GM19438 (cell line): Measurements from ENCODE around the gene PID1.

Experiments used
- ATAC-seq: cut with Tn5 transposase; IDR thresholded peaks from one replicate; pipeline ENCODE4 v1.9.1; 2021; ENCODE audit warnings: low read depth; ENCODE audit not compliant: unreplicated experiment

Gene PID1

DNA sequence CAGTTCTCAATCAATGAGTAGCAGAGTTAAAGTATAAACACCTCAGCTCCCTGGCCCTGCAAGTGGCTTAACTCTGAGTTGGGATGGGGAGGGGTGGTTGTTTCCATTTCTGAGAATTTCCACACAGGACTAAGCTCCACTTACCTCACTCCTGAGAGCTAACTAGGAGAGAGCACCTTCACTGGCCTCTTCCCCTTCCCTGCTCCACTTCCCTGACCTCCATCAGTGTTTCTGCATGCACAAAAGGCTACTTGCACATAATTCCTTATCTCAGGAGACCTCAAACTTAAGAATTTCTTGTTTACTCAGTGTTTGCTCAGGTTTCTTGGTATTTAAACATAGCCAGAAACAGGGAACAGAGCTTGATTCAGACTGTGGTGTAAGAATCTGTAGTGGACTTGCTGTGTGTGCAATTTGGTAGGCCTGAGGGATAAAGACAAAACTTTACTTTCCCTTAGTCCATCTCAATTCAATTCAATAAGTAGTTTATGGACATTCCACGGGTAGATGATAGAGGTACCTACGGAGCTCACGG lies 97.2 kb downstream of the PID1 start:
- ATAC-seq = no peak

DNA sequence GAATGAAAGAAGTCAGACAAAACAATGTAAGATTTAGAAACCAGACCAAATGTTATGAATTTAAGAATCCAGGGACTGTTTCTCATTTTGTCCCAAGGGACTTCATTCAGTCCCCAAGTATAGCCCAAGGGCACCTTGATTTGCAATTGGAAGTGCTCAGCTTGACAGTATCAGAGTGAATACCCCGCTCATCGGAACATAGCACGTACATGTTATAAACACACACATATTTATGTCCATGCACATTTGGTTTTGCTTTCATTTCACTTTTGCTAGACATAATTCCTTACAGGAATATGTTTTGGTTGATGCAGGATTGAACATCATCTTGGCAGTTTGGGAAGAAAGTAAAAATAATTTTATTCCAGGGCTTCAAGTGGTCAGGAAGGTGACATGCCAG lies 100.2 kb downstream of the PID1 start:
- no peak for ATAC-seq

DNA sequence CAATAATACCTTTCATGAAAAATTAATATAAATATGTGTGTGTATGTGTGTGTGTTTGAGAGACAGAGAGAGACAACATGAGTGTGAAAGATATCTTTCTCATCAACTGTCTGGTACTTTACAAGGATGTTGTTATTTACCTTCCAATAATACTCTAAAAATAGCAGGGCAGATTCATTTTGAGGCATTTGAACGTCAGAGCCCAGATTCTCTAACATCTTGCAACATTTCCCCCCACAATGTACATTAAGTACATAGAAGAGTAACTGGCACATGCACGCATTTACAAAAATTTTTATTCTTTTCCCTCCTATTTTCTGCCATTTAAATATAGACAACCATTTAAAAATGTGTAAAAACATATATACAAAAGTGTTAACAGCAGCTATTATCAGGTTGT lies 100.9 kb downstream of the PID1 start:
- no peak for ATAC-seq

DNA sequence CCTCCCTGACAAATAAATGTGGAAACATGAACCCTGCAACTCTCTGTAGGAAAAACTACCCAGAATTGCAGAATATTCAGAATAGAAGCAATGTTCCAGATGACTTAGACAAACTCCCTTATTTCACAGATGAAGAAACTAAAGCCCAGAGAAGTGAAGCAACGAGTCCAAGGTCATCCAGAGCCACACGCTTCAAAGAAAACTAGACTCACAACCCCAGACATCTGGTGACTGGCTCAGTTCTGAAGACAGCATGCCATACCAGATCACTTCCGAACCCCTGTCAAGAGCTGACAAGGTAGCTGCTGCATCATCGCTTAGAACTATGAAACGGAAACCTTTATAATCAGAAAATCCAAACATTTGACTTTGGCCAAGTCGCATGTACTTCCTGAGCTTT lies 101.3 kb downstream of the PID1 start:
- no peak for ATAC-seq

DNA sequence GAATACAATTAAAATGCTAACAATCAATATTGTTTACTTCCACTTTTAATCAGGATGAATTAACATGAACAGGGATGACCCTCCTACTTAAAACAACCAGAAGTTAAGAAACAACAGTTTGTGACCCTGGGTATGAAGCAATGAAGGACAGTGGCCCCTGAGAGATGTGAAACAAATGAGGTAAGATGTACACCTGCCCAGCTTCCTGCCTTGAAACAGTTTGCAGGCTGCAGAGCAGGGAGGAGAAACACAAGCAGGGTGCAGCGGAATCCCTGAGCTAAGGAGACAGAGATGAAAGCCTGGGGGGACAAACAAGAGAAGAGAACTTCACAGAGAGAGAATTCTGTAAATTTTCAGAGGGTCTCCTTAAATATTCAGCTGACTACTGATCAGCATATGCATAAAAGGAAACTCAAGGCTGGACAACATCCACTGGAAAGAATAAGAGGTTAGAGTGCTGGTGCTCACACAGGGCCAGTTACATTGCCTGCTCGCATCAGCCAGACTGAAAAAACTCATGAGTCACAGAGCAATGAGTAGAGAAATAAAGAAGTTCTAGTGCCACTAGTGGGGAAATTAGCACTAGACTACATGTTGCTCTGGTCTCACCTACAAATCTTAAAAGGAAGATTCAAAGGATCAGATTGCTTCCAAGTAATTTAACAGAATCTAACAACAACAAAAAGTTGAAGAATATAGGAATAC lies 106.4 kb downstream of the PID1 start:
- no peak for ATAC-seq

DNA sequence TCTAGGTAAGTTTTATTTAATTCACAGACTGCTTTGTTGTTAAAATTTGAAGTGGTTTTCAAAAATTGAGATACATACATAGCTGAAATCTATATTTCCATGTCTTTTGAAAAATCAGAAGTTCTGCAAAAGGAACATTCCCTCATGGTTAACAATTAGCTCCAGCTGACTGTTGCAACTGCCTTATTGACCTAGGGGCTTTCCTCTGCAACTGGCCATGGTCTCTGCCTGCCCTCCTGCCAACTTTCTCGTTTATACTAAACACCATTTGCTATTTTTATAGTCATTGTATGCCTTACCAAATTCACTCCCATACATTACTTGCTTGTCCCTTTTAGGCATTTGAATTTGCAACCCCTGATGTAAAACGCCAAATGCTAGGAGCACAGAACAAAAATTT lies 107.2 kb downstream of the PID1 start:
- no peak for ATAC-seq

DNA sequence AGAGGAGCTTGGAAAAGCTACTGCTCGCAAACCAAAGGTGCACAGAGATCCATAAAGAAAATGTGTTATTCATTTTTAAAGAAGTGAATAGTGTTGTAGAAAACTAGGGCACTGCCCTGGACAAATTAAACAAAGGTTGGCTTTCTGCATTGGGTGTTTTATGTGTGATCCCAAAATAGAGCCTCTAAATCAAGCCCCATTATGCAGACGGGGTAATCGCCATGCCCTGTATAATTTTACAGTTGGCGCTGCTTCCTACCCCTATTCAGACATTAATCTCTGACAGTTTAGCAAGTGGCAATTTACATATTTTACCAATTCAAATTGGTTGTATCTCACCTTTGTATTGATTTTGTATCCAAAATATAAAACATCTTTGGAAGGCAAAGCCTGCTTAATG lies 109.1 kb downstream of the PID1 start:
- ATAC-seq = no peak

DNA sequence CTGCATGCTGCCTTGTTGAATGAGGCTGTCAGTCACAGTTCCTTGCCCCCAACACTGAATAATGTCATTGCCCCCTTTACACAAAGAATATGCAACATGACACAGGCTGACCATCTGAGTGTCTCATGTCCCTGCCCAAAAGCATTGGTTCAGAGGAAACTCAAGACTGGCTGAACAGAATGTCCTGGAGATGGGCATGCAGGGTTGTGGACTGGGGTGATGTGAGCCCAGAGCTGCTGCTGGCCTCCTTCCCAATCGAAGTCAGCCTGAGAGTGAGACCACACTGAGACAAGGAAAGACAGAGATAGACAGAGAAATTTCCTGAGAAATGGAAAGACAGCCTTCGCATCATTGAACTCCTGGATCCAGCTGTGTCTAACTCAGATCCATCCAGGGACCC lies 110.1 kb downstream of the PID1 start:
- ATAC-seq = no peak

DNA sequence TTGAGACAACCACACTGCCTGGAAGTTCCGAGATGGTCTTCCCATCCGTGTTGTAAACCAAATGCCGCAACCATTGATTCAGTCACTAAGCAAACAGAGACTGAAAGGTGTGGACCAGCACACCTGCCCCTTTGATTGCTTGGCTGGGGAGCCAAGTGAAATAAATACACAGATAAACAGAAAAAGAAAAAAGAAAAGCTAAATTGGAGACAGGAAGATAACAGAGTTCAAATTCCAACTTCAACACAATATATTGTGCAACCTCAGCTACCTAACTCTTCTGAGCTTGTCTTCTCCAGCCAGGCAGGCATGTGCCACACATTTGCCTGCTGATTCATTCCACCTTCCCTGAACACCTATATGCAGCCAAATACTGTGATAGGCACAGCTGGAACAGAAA lies 110.9 kb downstream of the PID1 start:
- ATAC-seq = no peak

DNA sequence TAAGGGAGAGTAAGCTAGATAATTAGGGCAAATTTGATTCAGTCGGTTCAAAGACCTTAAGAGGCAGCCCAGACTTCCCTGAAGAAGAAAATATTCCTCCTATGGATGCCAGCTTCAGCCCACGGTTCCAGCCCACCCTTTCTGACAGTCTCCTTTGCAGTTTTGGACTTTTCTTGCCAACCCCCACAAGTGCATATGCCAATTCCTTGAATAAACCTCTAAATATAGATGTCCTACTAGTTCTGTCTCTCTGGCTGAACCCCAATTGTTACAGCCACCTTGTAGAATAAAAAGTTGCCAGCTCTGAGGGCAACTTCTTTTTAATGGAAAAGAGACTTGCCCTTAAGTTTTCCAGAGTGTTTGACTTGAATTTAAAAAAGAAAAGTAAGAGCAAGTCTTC lies 111.7 kb downstream of the PID1 start:
- ATAC-seq = no peak

DNA sequence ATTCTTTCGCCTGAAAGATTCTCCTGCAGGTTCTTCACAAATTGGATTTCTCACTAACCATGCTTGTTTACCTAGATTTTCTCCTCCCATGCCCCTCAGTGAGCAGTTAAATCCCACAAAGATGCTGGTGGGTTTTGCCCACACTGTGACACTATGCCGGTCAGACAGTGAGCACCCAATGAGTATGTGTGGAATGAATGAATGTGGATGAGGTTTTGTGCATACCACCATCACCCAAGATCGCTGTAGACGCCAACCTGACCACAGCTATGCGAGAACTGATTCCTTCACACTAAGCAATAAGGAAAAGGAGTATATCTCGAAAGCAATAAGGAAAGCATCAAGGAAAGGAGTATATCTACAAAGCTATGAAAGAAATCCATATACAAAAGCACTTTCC lies 116.7 kb downstream of the PID1 start:
- no peak for ATAC-seq

DNA sequence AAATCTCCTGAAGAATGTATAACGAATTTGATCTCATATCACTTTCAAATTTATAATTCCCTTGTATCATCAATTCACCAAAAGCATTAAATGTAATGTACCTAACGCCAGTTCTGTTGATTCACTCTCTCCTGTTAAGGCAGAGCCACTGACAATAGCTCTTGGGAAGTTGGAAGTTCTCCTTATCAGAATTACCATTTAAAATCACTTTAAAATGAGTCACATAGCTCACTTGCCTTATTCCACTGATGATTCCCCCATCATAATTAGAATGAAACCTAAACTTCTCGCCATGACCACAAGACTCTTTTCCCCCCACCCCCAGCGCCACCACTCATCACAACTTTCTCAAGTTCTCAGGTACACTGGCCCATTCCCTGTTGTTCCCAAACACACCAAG lies 117.1 kb downstream of the PID1 start:
- no peak for ATAC-seq

DNA sequence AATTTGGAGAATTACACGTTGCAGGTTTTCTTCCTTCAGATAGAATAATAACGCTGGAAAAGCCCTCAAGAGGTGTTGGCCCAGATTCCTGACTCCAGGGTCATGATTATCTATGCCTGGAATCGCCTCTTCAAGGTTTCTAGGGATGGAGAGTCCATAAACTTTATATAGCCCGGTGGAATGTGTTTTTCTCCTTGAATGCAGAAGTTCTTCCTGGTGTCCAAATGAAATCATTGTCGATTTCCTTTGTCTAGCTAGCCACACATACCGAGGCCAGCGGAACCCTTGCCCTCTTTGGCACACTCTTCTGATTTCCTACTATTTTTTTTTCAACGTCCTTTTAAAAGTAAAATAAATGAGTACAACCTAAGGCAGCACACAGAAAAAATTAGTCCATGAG lies 117.8 kb downstream of the PID1 start:
- ATAC-seq = no peak

DNA sequence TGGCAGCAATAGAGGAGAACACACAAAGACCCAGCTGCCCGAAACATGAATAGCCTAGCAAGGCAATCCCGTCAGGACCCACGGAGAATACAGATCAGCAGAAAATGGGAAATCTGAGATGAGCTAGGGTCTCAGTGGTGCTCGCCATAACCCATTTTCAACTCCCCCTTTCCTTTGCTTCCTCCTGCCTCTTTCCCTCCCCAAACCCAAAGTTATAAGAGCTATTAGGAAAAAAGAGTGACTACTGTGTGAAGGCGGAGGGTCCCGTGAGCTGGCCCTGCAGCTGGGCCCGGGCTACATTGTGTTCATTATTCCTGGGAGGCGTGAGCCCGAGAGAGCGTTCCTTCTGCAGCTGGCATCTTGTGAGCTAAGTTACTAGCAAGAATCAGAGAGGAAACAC lies 118.4 kb downstream of the PID1 start:
- ATAC-seq = no peak

DNA sequence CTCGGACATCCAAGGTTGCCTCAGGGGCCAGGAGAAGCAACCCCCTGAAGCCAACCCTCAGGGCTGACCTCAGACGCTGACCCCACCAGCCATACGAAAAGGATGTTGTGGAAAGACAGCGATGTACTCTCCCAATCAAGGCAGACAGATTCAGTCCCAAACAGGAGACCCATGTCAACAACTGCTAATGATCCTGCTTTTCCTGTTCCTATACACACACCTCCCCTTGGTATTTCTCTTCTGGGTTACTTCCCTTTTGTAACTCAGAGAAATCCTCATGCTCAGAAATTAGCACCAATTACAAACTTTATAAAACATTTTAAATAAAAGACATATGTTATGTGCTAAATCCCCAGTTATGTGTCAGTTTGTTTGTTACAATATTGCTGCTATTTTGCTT lies 120.8 kb downstream of the PID1 start:
- no peak for ATAC-seq

DNA sequence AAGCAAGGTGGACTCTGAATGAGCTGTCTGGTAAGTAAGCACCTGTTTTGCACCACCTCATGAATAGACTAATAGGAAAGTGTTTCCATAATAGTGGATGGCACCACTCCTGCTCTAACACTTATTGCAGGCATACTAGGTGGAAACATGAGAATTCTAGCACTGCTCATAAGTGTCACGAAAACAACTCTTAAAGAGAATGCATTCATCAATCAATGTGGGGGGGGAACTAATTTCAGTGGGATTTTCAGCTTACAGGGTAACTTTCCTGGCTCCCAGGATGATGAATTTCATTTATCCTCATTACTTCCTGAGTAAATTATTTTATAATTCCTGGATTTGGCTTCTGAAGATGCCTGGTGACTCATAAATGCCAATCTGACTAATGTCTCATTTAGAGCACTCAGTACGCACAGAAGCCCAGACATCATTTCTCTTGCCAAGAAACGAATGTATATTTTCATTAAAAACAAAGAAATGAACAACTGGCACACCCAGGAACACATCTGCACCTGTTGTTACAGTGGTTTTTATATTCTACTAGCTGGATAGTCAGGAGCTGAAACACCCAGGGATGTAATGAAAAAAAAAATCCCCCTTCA lies 129.6 kb downstream of the PID1 start:
- no peak for ATAC-seq

DNA sequence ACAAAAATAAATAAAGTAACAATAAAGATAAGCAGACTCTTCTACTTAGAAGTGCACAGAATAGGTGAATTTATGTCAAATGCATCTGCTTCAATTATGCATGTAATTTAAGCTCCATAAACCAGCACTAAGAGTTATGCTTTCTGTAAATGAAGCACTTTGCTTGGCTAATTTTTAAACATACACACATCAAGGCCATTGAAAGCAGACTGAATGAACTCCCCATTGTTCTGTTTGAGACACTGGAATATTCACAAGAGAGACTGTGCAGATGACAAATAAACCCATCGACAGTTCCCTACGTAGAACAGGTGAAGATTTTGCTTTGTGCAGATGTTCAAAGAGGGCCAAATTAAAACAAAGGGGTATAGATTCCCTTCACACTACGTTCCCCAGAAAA lies 133.4 kb downstream of the PID1 start:
- ATAC-seq = no peak

DNA sequence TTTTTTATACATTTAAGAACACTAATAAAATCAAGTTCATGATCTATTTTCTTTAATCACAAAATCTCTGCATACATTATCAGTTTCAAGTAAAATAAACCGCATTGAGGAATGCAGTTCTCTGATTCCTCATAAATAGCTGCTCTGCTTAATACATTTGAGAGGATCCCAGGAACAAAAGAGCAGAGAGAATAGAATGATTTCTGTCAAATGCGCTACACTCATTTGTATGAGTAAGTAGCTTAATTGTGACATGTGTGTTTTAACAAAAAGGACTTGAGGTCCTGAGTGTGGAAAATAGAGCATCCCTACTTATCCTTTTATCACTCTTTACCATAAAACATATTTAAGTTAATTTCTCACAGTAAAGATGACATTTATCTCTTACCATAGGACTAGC lies 134.0 kb downstream of the PID1 start:
- no peak for ATAC-seq

DNA sequence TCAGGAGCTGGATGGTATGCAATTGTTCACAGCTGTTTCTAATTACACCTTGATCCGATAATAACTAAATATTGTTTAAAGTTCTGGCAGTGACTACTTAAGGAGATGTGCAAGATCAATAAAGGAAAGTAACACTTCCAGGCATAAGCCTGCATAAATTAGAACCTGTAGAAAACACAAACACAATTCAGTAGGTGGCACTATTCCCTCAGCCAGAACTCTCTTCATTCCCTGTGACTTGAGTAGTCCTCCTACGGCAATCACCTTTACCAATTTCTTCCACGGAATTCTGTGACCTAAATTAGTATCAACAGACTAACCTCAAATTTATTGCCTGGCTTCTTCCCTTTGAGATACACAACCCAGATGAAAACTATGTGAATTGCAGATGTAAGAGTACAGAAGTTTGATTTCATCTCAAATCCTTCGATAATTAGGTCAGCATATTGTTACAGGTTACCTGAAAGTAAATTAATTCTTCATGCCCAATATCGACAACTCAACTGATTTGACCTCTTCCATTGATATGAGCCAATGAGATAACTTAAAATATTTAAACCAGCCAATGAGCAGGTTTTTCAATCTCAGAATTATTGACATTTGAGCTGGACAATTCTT lies 137.8 kb downstream of the PID1 start:
- no peak for ATAC-seq

DNA sequence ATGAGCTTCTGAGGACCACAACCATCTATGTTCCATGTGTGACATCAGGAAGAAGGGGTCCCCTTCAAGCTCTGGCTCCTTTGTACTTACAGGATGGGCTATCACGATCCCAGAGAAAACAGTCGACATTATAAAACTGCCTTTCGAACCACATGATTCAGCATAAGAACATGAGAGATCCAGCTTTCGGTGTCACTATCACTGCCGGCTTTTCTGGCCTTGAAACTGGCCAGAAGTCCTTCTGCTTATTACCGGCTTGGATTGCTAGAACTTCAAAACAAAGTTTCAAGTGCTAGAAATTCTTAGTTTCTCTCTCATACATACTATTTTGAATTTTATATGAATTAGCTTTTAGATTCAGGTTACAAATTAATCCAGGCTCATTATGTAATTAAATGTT lies 138.9 kb downstream of the PID1 start:
- no peak for ATAC-seq

DNA sequence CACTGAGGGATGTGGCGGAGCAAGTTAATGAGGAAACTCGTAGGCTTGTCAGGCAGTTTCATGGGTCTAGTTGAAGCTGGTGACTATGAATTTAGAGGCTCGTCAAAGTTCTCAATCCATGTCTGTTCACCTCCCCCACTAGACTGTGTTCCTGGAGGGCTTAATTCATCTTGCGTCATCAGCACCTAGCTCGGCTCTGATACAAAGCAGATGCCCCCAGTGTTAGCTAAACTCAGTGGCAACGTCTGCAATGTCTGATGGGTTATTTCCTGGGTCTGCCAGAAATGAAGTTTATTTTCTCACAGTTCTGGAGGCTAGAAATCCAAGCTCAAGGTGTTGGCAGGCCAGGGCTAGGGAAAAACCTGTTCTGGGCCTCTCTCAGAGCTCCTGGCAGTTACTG lies 140.6 kb downstream of the PID1 start:
- ATAC-seq = no peak

DNA sequence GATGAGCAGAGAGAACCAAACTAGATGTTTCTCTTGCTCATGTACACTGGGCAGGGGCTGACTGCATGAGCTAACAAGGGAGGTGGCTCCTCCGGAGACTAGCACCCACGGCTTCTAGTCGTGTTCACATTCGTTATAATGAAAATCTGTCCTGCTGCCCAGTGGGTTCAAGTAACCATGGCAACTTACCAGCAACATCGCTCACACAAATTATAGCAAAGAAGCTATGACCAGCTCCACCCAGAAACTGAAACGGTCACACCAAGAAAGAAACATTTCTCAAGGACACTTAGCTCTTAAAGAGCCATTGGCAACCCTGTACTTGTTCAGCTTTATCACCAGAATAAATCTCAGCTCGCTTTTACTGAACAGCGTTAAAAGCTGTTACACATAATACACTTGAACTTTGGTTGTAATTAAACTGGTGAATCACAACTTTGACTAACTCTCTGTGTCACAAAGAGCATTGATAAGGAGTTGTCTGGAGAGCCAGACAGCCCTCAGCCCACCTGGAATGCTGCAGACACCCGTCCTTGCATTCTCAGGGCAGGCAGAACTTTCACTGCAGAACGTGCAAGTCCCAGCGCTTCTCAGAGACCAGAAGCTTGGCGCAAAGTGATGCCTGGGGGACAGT lies 141.2 kb downstream of the PID1 start:
- no peak for ATAC-seq
